ENCODE results near the gene MYLK. TPM values are rescaled to one million over a fixed set of nuclear protein-coding genes. Genes with fewer than 3 reads are reported as not detected.

MYLK gene, protein sequence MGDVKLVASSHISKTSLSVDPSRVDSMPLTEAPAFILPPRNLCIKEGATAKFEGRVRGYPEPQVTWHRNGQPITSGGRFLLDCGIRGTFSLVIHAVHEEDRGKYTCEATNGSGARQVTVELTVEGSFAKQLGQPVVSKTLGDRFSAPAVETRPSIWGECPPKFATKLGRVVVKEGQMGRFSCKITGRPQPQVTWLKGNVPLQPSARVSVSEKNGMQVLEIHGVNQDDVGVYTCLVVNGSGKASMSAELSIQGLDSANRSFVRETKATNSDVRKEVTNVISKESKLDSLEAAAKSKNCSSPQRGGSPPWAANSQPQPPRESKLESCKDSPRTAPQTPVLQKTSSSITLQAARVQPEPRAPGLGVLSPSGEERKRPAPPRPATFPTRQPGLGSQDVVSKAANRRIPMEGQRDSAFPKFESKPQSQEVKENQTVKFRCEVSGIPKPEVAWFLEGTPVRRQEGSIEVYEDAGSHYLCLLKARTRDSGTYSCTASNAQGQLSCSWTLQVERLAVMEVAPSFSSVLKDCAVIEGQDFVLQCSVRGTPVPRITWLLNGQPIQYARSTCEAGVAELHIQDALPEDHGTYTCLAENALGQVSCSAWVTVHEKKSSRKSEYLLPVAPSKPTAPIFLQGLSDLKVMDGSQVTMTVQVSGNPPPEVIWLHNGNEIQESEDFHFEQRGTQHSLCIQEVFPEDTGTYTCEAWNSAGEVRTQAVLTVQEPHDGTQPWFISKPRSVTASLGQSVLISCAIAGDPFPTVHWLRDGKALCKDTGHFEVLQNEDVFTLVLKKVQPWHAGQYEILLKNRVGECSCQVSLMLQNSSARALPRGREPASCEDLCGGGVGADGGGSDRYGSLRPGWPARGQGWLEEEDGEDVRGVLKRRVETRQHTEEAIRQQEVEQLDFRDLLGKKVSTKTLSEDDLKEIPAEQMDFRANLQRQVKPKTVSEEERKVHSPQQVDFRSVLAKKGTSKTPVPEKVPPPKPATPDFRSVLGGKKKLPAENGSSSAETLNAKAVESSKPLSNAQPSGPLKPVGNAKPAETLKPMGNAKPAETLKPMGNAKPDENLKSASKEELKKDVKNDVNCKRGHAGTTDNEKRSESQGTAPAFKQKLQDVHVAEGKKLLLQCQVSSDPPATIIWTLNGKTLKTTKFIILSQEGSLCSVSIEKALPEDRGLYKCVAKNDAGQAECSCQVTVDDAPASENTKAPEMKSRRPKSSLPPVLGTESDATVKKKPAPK (N-terminal part only)
- 100 to 1,000 TPM in 1 of 2 donors, 10 to 100 TPM in 1; 14.2 to 104 TPM for polyA plus RNA-seq

- H3K9me3 ChIP-seq (ENCODE audit: control insufficient read depth in 2 of 2, insufficient read depth in 1 of 2, low read depth in 1 of 2, low read length in 1 of 2), result no peaks in the 10 kb centered on the region
- H3K36me3 ChIP-seq (ENCODE audit: control insufficient read depth in 2 of 2, insufficient read depth in 2 of 2, low read length in 1 of 2), result no peaks in the 10 kb centered on the region
- peak within 1 kb of the TSS; percentile 39 to 44 for H3K4me3 ChIP-seq (ENCODE audit: low read depth in 1 of 2, low read length in 2 of 2)
- H3K27me3 ChIP-seq (ENCODE audit: control insufficient read depth in 1 of 2, insufficient read depth in 2 of 2, low read length in 2 of 2), result peaks cover 0 to 8% of the 10 kb centered on the region in 2 donors
- WGBS, 2 donors, result 2% methylated on average over 52 to 70 of the region's 70 CpGs
- peak within 1 kb of the TSS in 1 of 2 donors; percentile 5 for H3K27ac ChIP-seq (ENCODE audit: low read depth in 2 of 2, low read length in 1 of 2)
- peaks cover 4 to 10% of the 10 kb centered on the region in 2 donors for H3K4me1 ChIP-seq (ENCODE audit: control insufficient read depth in 2 of 2, insufficient read depth in 2 of 2, low read length in 1 of 2)
These were observed at the start of gene MYLK for GRCh38 chr3:123884203-123884831. Gene MYLK, minus strand, starts transcription at chr3:123884332. Its CDS starts 90,491 bp downstream, at chr3:123793841.

DNA sequence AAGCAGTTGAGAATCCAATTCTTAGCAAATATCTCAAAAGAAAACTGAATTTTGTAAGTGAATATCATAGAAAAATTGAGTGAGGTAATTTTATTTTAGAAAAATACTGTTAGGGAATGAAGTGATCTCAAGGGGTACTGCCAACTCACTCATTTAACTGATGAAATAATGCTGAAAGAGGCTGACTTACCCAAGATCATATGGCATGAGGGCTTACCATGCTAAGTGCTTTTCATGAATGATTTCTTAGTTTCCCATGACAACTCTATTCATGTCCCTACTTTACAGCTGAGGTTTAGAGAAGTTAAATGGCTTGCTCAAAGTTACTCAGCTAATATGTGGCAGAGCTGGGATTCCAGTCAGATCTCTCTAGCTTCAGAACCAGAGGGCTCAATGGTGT is 46.3 kb upstream of the MYLK start:
- Histone ChIP-seq H3K4me3 (ENCODE audit: low read depth in 1 of 2, low read length in 2 of 2) (no peak overlapping the region), H3K27me3 (ENCODE audit: control insufficient read depth in 1 of 2, insufficient read depth in 2 of 2, low read length in 2 of 2) (no peaks in the 10 kb centered on the region), H3K4me1 (ENCODE audit: control insufficient read depth in 2 of 2, insufficient read depth in 2 of 2, low read length in 1 of 2) (no peaks in the 10 kb centered on the region), H3K9me3 (ENCODE audit: control insufficient read depth in 2 of 2, insufficient read depth in 1 of 2, low read depth in 1 of 2, low read length in 1 of 2) (no peaks in the 10 kb centered on the region), H3K36me3 (ENCODE audit: control insufficient read depth in 2 of 2, insufficient read depth in 2 of 2, low read length in 1 of 2) (peaks cover 0 to 2% of the 10 kb centered on the region in 2 donors), H3K27ac (ENCODE audit: low read depth in 2 of 2, low read length in 1 of 2) (no peak overlapping the region)

DNA sequence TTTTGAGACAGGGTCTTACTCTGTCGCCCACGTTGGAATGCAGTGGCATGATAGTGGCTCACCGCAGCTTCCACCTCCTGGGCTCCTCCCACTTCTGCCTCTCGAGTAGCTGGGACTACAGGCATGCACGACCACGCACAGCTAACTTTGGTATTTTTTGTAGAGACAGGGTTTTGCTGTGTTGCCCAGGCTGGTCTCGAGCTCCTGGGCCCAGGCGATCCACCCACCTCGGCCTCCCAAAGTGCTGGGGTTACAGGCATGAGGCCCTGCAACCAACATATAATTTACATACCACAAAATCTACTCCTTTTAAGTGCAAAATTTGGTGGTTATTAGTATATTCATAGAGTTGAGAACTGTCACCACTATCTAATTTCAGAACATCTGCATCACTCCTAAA is 45.2 kb upstream of the MYLK start:
- WGBS, 2 donors, result 94 to 97% methylated on average over 9 of the region's 9 CpGs
- Histone ChIP-seq H3K4me3 (ENCODE audit: low read depth in 1 of 2, low read length in 2 of 2) (no peak overlapping the region), H3K9me3 (ENCODE audit: control insufficient read depth in 2 of 2, insufficient read depth in 1 of 2, low read depth in 1 of 2, low read length in 1 of 2) (no peaks in the 10 kb centered on the region), H3K4me1 (ENCODE audit: control insufficient read depth in 2 of 2, insufficient read depth in 2 of 2, low read length in 1 of 2) (no peaks in the 10 kb centered on the region), H3K36me3 (ENCODE audit: control insufficient read depth in 2 of 2, insufficient read depth in 2 of 2, low read length in 1 of 2) (peaks cover 0 to 2% of the 10 kb centered on the region in 2 donors), H3K27me3 (ENCODE audit: control insufficient read depth in 1 of 2, insufficient read depth in 2 of 2, low read length in 2 of 2) (no peaks in the 10 kb centered on the region), H3K27ac (ENCODE audit: low read depth in 2 of 2, low read length in 1 of 2) (no peak overlapping the region)

- Histone ChIP-seq H3K36me3 (ENCODE audit: control insufficient read depth in 2 of 2, insufficient read depth in 2 of 2, low read length in 1 of 2) (peaks cover 0 to 2% of the 10 kb centered on the region in 2 donors), H3K4me1 (ENCODE audit: control insufficient read depth in 2 of 2, insufficient read depth in 2 of 2, low read length in 1 of 2) (no peaks in the 10 kb centered on the region), H3K4me3 (ENCODE audit: low read depth in 1 of 2, low read length in 2 of 2) (no peak overlapping the region), H3K9me3 (ENCODE audit: control insufficient read depth in 2 of 2, insufficient read depth in 1 of 2, low read depth in 1 of 2, low read length in 1 of 2) (no peaks in the 10 kb centered on the region), H3K27me3 (ENCODE audit: control insufficient read depth in 1 of 2, insufficient read depth in 2 of 2, low read length in 2 of 2) (no peaks in the 10 kb centered on the region), H3K27ac (ENCODE audit: low read depth in 2 of 2, low read length in 1 of 2) (no peak overlapping the region)
These were observed 42.3 kb upstream of the MYLK start for GRCh38 chr3:123926396-123926795.

GRCh38 chr3:123920868-123921267 is 36.7 kb upstream of the MYLK start:
- H3K4me3 ChIP-seq (ENCODE audit: low read depth in 1 of 2, low read length in 2 of 2), result no peak overlapping the region
- H3K9me3 ChIP-seq (ENCODE audit: control insufficient read depth in 2 of 2, insufficient read depth in 1 of 2, low read depth in 1 of 2, low read length in 1 of 2), result no peaks in the 10 kb centered on the region
- H3K27me3 ChIP-seq (ENCODE audit: control insufficient read depth in 1 of 2, insufficient read depth in 2 of 2, low read length in 2 of 2), result no peaks in the 10 kb centered on the region
- peaks cover 0 to 6% of the 10 kb centered on the region in 2 donors for H3K36me3 ChIP-seq (ENCODE audit: control insufficient read depth in 2 of 2, insufficient read depth in 2 of 2, low read length in 1 of 2)
- no peak overlapping the region for H3K27ac ChIP-seq (ENCODE audit: low read depth in 2 of 2, low read length in 1 of 2)
- no peaks in the 10 kb centered on the region for H3K4me1 ChIP-seq (ENCODE audit: control insufficient read depth in 2 of 2, insufficient read depth in 2 of 2, low read length in 1 of 2)

GRCh38 chr3:123920383-123920782 is 36.3 kb upstream of the MYLK start:
- Histone ChIP-seq H3K4me3 (ENCODE audit: low read depth in 1 of 2, low read length in 2 of 2) (no peak overlapping the region), H3K27me3 (ENCODE audit: control insufficient read depth in 1 of 2, insufficient read depth in 2 of 2, low read length in 2 of 2) (no peaks in the 10 kb centered on the region), H3K4me1 (ENCODE audit: control insufficient read depth in 2 of 2, insufficient read depth in 2 of 2, low read length in 1 of 2) (no peaks in the 10 kb centered on the region), H3K27ac (ENCODE audit: low read depth in 2 of 2, low read length in 1 of 2) (no peak overlapping the region), H3K9me3 (ENCODE audit: control insufficient read depth in 2 of 2, insufficient read depth in 1 of 2, low read depth in 1 of 2, low read length in 1 of 2) (no peaks in the 10 kb centered on the region), H3K36me3 (ENCODE audit: control insufficient read depth in 2 of 2, insufficient read depth in 2 of 2, low read length in 1 of 2) (peaks cover 0 to 6% of the 10 kb centered on the region in 2 donors)
- WGBS, 2 donors, result 97% methylated on average over 1 of the region's 1 CpG

- Histone ChIP-seq H3K4me1 (ENCODE audit: control insufficient read depth in 2 of 2, insufficient read depth in 2 of 2, low read length in 1 of 2) (no peaks in the 10 kb centered on the region), H3K9me3 (ENCODE audit: control insufficient read depth in 2 of 2, insufficient read depth in 1 of 2, low read depth in 1 of 2, low read length in 1 of 2) (no peaks in the 10 kb centered on the region), H3K36me3 (ENCODE audit: control insufficient read depth in 2 of 2, insufficient read depth in 2 of 2, low read length in 1 of 2) (peaks cover 0 to 6% of the 10 kb centered on the region in 2 donors), H3K4me3 (ENCODE audit: low read depth in 1 of 2, low read length in 2 of 2) (no peak overlapping the region), H3K27me3 (ENCODE audit: control insufficient read depth in 1 of 2, insufficient read depth in 2 of 2, low read length in 2 of 2) (no peaks in the 10 kb centered on the region), H3K27ac (ENCODE audit: low read depth in 2 of 2, low read length in 1 of 2) (no peak overlapping the region)
- WGBS, 2 donors, result 96% methylated on average over 3 of the region's 3 CpGs
These were observed 35.2 kb upstream of the MYLK start for GRCh38 chr3:123919353-123919752.

DNA sequence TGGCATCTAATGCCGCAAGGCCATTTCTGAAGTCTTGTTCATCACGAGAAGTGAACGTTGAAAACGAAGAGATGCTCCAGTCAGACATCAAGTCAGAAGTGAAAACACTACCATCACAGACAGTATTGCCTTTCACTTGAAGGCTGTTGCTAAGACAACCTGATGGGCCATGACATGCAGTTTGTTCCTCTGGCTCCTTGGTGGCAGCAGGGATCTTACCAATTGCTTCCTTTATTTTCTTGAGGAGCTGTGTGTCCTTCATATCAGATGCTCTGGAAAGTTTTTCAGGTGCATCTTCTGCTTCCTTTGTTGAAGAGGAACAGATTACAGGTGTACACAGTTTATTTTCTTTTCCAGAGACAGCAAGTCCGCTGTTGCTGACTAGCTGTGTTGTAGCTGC is 30.7 kb upstream of the MYLK start:
- 79 to 96% methylated on average over 5 of the region's 5 CpGs for WGBS, 2 donors
- no peaks in the 10 kb centered on the region for H3K9me3 ChIP-seq (ENCODE audit: control insufficient read depth in 2 of 2, insufficient read depth in 1 of 2, low read depth in 1 of 2, low read length in 1 of 2)
- H3K4me1 ChIP-seq (ENCODE audit: control insufficient read depth in 2 of 2, insufficient read depth in 2 of 2, low read length in 1 of 2), result no peaks in the 10 kb centered on the region
- peaks cover 0 to 6% of the 10 kb centered on the region in 2 donors for H3K36me3 ChIP-seq (ENCODE audit: control insufficient read depth in 2 of 2, insufficient read depth in 2 of 2, low read length in 1 of 2)
- no peak overlapping the region for H3K27ac ChIP-seq (ENCODE audit: low read depth in 2 of 2, low read length in 1 of 2)
- no peaks in the 10 kb centered on the region for H3K27me3 ChIP-seq (ENCODE audit: control insufficient read depth in 1 of 2, insufficient read depth in 2 of 2, low read length in 2 of 2)
- no peak overlapping the region for H3K4me3 ChIP-seq (ENCODE audit: low read depth in 1 of 2, low read length in 2 of 2)

DNA sequence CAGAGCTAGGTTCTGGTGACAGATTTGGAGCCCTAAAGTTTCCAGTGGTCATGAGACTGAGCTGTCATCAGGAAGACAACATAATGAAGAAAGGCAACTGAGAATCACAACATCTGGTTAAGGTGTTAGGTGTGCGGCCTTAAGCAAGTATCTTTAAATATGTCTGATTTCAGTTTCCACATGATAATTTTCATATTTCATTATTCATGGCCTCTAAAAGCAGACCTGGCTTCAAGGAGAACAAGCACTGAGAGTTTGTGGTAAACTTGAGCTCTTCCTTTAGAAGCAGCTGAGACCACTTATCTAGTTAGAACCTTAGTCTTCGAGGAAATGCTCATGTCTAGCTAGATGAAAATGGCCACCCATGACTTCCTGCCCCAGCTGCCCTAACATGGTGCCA is 25.7 kb upstream of the MYLK start:
- H3K4me1 ChIP-seq (ENCODE audit: control insufficient read depth in 2 of 2, insufficient read depth in 2 of 2, low read length in 1 of 2), result no peaks in the 10 kb centered on the region
- WGBS, 2 donors, result 94 to 97% methylated on average over 2 of the region's 2 CpGs

More for the DNA sequence above, 25.7 kb upstream of the MYLK start:
- H3K9me3 ChIP-seq (ENCODE audit: control insufficient read depth in 2 of 2, insufficient read depth in 1 of 2, low read depth in 1 of 2, low read length in 1 of 2), result no peaks in the 10 kb centered on the region
- H3K4me3 ChIP-seq (ENCODE audit: low read depth in 1 of 2, low read length in 2 of 2), result no peak overlapping the region
- no peak overlapping the region for H3K27ac ChIP-seq (ENCODE audit: low read depth in 2 of 2, low read length in 1 of 2)
- H3K27me3 ChIP-seq (ENCODE audit: control insufficient read depth in 1 of 2, insufficient read depth in 2 of 2, low read length in 2 of 2), result no peaks in the 10 kb centered on the region
- no peaks in the 10 kb centered on the region for H3K36me3 ChIP-seq (ENCODE audit: control insufficient read depth in 2 of 2, insufficient read depth in 2 of 2, low read length in 1 of 2)

Measured in esophagus (tissue), 2 donors.